ENCODE data around the gene RALY. TPM values are rescaled to one million over a fixed set of nuclear protein-coding genes. Genes with fewer than 3 reads are reported as not detected.

RALY gene
- total and polyA plus RNA-seq, 10 of the 15 experiments (the other 5 are each of a cell fraction or from before 2014, with no cell fraction given): 1.2 to 246 (median 137) TPM

DNA sequence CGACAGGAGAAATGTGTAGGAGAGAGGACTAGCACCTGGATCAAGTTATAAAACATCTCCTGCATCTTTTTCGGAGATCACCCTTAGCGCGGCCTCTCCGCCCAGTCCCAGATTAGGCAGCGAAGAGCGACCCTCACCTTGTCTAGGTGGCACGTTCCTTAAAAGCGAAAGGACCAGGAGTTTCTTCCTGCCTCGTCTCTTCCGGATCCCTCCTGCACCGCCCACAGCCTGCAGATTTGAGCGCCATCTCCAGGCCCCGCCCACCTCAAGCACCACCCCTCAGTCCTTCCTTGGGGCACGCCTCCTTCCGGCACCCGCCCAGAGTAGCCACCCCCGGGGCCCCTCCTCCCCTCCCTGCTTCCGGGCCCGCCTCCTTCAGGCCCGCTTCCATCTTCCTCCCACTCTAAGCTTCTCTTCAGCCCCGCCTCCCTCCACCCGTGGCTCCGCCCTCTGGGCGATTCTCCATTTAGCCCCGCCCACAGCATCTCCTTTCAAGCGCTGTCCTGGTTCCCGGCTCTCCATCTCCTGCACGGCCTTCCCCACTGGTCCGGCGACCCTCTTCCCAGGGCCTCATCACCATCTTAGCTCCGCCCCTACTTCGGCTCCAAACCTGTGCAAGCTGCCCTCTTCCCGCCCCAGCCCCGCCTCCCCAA lies 662 bp upstream of the RALY start (continued):
- TF ChIP-seq ZBTB4 (CRISPR knock-in tag; IDR thresholded peaks at IDR 0.05) (no peak), FOXM1 (IDR thresholded peaks at IDR 0.05; ENCODE audit: low read depth, low read length) (no peak), CREB1 (IDR thresholded peaks at IDR 0.05; ENCODE audit: low read depth) (0 out of 2 replicates have a peak, but pooled peaks have one; percentile 17), RUNX3 (IDR thresholded peaks at IDR 0.05; ENCODE audit: low read length) (no peak), ZNF24 (IDR thresholded peaks at IDR 0.05) (no peak), EP300 (IDR thresholded peaks at IDR 0.05; ENCODE audit: borderline replicate concordance in 1 of 2, control insufficient read depth in 1 of 2, low read depth in 2 of 2, low read length in 2 of 2) (no peak), ZNF207 (IDR thresholded peaks at IDR 0.05; ENCODE audit: borderline replicate concordance) (no peak), ZNF384 (IDR thresholded peaks at IDR 0.05; ENCODE audit: borderline replicate concordance, low read depth, low read length) (no peak), POLR2AphosphoS2 (IDR thresholded peaks at IDR 0.05; ENCODE audit: low read depth, low read length) (peak; percentile 92), SRF (IDR thresholded peaks at IDR 0.05; ENCODE audit: low read depth in 2 of 2, low read length in 2 of 2) (peak; percentile 71; a peak in 3 of 4 replicates), ZNF687 (IDR thresholded peaks at IDR 0.05) (no peak; the same call in 1 of the 2 replicates), NFXL1 (IDR thresholded peaks at IDR 0.05; ENCODE audit: borderline replicate concordance) (no peak), RFX5 (IDR thresholded peaks at IDR 0.05; ENCODE audit: low read depth, low read length) (no peak), BCL11A (IDR thresholded peaks at IDR 0.05; ENCODE audit: low read depth, low read length) (no peak), RAD21 (IDR thresholded peaks at IDR 0.05; ENCODE audit: insufficient read depth, low read depth, low read length) (no peak), IKZF1 (conservative IDR thresholded peaks at IDR 0.05) (peak; percentile 89), FOXK2 (IDR thresholded peaks at IDR 0.05) (no peak; the same call in 1 of the 2 replicates), MEF2B (IDR thresholded peaks at IDR 0.05; ENCODE audit: partially characterized antibody, poor library complexity, severe bottlenecking) (no peak)
- TF ChIP-seq, protein P1, sequence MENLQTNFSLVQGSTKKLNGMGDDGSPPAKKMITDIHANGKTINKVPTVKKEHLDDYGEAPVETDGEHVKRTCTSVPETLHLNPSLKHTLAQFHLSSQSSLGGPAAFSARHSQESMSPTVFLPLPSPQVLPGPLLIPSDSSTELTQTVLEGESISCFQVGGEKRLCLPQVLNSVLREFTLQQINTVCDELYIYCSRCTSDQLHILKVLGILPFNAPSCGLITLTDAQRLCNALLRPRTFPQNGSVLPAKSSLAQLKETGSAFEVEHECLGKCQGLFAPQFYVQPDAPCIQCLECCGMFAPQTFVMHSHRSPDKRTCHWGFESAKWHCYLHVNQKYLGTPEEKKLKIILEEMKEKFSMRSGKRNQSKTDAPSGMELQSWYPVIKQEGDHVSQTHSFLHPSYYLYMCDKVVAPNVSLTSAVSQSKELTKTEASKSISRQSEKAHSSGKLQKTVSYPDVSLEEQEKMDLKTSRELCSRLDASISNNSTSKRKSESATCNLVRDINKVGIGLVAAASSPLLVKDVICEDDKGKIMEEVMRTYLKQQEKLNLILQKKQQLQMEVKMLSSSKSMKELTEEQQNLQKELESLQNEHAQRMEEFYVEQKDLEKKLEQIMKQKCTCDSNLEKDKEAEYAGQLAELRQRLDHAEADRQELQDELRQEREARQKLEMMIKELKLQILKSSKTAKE (IDR thresholded peaks at IDR 0.05; ENCODE audit: low read depth, poor library complexity, severe bottlenecking): no peak
- TF ChIP-seq, protein P2, sequence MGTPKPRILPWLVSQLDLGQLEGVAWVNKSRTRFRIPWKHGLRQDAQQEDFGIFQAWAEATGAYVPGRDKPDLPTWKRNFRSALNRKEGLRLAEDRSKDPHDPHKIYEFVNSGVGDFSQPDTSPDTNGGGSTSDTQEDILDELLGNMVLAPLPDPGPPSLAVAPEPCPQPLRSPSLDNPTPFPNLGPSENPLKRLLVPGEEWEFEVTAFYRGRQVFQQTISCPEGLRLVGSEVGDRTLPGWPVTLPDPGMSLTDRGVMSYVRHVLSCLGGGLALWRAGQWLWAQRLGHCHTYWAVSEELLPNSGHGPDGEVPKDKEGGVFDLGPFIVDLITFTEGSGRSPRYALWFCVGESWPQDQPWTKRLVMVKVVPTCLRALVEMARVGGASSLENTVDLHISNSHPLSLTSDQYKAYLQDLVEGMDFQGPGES (IDR thresholded peaks at IDR 0.05): no peak

All from GM12878 (cell line).